ENCODE data around the gene COP1.

The COP1 gene

DNA sequence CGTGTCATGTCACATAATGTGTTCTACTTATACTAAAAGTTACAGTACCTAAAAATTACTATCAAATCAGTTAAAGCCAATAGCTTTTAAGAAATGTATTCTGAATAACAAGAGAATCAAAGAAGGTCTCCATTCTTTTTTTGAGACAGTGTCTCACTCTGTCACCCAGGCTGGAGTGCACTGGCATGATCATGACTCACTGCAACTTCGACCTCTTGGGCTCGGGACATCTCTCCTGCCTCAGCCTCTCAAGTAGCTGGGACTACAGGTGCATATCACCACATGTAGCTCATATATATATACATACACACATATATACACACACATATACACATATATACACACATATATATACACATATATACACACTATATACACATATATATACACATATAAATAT lies 20.1 kb downstream of the COP1 start:
- H3K4me3 ChIP-seq (ENCODE audit: low read depth, low read length) = no peak overlapping the region
- no peak for TF ChIP-seq CTCF (IDR thresholded peaks at IDR 0.05; ENCODE audit: borderline replicate concordance, insufficient read depth, low read depth, low read length)

- TF ChIP-seq CTCF (IDR thresholded peaks at IDR 0.05; ENCODE audit: borderline replicate concordance, insufficient read depth, low read depth, low read length) = no peak
Measured at GRCh38 chr1:176183618-176184017, 23.5 kb downstream of the COP1 start.

DNA sequence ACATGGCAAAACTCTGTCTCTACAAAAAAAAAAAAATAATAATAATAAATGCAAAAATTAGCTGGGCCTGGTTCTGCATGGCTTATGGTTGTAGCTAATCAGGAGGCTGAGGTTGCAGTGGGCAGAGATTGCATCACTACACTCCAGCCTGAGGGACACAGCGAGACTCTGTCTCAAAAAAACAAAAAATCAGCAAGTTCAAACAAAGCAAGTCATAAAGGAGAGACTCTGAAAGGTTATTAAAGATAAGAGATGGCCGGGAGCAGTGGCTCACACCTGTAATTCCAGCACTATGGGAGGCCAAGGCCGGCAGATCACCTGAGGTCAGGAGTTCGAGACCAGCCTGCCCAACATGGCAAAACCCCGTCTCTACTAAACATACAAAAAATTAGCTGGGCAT lies 28.8 kb downstream of the COP1 start:
- no peak for TF ChIP-seq CTCF (IDR thresholded peaks at IDR 0.05; ENCODE audit: borderline replicate concordance, insufficient read depth, low read depth, low read length)
- H3K4me3 ChIP-seq (ENCODE audit: low read depth, low read length) = no peak overlapping the region

More at GRCh38 chr1:176183618-176184017, 23.5 kb downstream of the COP1 start:
- H3K4me3 ChIP-seq (ENCODE audit: low read depth, low read length) = no peak overlapping the region

- no peak for TF ChIP-seq CTCF (IDR thresholded peaks at IDR 0.05; ENCODE audit: borderline replicate concordance, insufficient read depth, low read depth, low read length)
Measured at GRCh38 chr1:176177764-176178163, 29.3 kb downstream of the COP1 start.

GRCh38 chr1:176174108-176174507 lies 33.0 kb downstream of the COP1 start:
- H3K4me3 ChIP-seq (ENCODE audit: low read depth, low read length) = no peak overlapping the region
- no peak for TF ChIP-seq CTCF (IDR thresholded peaks at IDR 0.05; ENCODE audit: borderline replicate concordance, insufficient read depth, low read depth, low read length)

More at GRCh38 chr1:176177764-176178163, 29.3 kb downstream of the COP1 start:
- no peak overlapping the region for H3K4me3 ChIP-seq (ENCODE audit: low read depth, low read length)

GRCh38 chr1:176172215-176172614 lies 34.9 kb downstream of the COP1 start:
- no peak overlapping the region for H3K4me3 ChIP-seq (ENCODE audit: low read depth, low read length)
- TF ChIP-seq CTCF (IDR thresholded peaks at IDR 0.05; ENCODE audit: borderline replicate concordance, insufficient read depth, low read depth, low read length) = no peak

DNA sequence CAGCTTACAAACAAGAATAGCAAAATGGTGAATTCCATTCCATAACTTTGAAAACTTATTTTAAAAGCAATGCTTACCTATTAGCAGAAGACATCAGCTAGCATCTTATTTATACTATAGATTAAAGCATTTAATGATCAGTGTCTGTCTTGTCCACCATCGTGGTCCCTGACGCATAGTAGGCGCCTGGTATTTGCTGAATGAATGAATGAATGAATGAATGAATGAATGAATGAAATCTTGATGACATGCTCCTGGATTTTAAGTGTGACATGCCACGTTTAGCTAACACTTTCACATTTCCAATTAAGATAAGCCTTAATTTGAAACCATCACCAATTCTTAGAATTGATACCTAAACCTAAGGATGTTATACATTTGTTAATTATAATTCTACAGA lies 39.9 kb downstream of the COP1 start:
- no peak overlapping the region for H3K4me3 ChIP-seq (ENCODE audit: low read depth, low read length)
- TF ChIP-seq CTCF (IDR thresholded peaks at IDR 0.05; ENCODE audit: borderline replicate concordance, insufficient read depth, low read depth, low read length) = no peak

Data from GM12875 (cell line).